ENCODE measurements around the gene PLCH1. TPM values are rescaled to one million over a fixed set of nuclear protein-coding genes. Genes with fewer than 3 reads are reported as not detected.
A peak's percentile ranks its signal among the peaks of the same experiment; 100 is the strongest.

The PLCH1 gene
- total RNA-seq, 2 experiments from 2014 or later = 0.21 to 0.27 TPM

DNA sequence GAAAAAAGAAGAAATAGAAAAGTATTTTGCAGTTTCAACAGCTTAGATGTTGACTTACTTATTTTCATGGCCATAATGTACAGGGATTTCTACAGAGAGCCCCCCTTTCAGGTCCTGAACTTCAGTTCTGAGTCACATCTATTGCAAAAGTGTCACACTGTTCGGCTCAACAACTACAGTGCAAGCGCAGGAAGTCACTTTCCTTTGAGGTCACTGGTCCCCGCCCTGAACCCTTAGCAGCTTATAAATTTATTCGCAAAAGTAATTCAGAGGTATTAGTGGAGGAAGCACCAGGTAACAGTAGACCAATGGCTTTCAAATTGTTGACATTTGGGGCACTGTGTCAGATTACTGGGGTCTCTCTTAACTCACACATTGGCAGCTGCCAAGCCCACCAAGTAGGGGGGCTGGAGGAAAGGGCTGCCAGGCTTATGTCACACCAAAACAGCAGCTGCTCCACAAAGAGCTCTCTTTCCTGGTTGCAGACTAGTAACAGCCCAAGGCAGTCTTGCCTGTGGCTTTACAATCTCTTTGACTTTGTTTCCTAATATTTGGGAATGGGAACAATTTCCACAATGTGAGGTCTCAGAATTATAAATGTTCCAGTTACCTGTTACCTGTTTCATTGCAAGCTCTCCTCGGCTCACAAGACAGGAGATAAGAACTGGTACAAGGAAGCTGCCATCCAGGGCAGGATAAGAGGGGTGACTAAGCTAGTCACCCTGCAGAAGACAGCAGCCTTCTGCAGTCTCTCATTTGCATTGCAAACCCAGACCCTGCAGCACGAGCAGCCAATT, 321.1 kb downstream of the PLCH1 start:
- intact Hi-C loops (cut with micrococcal nuclease) = no loop called here
- Mint-ChIP-seq H3K36me3 (ENCODE audit: low read depth) (no peaks in the 10 kb centered on the region), H3K27ac (no peak overlapping the region), H3K9me3 (peaks cover 4% of the 10 kb centered on the region), H3K4me3 (no peak overlapping the region), H3K27me3 (ENCODE audit: low read depth) (peaks cover 3% of the 10 kb centered on the region), H3K4me1 (ENCODE audit: low read depth) (no peaks in the 10 kb centered on the region)
- no peak for DNase-seq
- CTCF ChIA-PET = no interaction called here

DNA sequence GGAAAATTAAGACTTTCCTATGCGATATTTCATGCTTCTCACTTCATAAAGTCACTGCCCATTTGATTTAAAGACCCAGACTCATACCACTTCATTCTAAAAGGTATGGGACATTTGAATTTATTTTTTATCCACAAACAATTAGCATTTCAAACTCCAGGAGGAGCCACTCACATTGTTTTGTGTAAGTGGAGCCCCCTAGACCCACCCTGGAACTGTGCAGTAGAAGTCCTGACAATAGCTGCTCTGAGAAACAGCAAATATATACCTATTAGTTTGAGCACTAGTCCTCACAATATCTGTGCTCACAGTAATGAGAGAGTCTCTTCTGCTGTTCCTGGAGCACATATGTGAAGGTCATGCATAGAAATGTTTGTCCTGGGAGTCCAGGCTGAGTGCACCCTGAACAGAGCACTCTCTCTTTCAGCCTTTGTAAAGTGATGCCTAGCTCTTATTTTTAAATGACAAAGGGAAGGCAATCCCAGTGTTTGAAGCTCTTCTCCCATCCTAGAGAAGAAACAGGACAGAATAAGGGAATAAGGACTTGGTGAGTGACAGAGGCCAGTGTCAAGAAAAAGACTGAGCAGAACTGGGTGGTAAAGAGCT, 323.9 kb downstream of the PLCH1 start:
- H3K9me3 Mint-ChIP-seq = no peaks in the 10 kb centered on the region
- no peaks in the 10 kb centered on the region for H3K36me3 Mint-ChIP-seq (ENCODE audit: low read depth)
- H3K4me3 Mint-ChIP-seq = no peak overlapping the region
- no peak for DNase-seq
- H3K4me1 Mint-ChIP-seq (ENCODE audit: low read depth) = no peaks in the 10 kb centered on the region
- no peak overlapping the region for H3K27ac Mint-ChIP-seq
- intact Hi-C loops (cut with micrococcal nuclease) = no loop called here
- H3K27me3 Mint-ChIP-seq (ENCODE audit: low read depth) = no peaks in the 10 kb centered on the region
- CTCF ChIA-PET = no interaction called here

GRCh38 chr3:155420406-155420805, 324.5 kb downstream of the PLCH1 start:
- Mint-ChIP-seq H3K27ac (no peak overlapping the region), H3K27me3 (ENCODE audit: low read depth) (no peaks in the 10 kb centered on the region), H3K4me1 (ENCODE audit: low read depth) (no peaks in the 10 kb centered on the region), H3K4me3 (no peak overlapping the region), H3K9me3 (no peaks in the 10 kb centered on the region), H3K36me3 (ENCODE audit: low read depth) (no peaks in the 10 kb centered on the region)
- DNase-seq = no peak
- intact Hi-C loops (cut with micrococcal nuclease) = no loop called here
- CTCF ChIA-PET = no interaction called here

- intact Hi-C loops (cut with micrococcal nuclease) = no loop called here
- H3K4me1 Mint-ChIP-seq (ENCODE audit: low read depth) = no peaks in the 10 kb centered on the region
- H3K27me3 Mint-ChIP-seq (ENCODE audit: low read depth) = no peaks in the 10 kb centered on the region
- no peaks in the 10 kb centered on the region for H3K36me3 Mint-ChIP-seq (ENCODE audit: low read depth)
- H3K9me3 Mint-ChIP-seq = no peaks in the 10 kb centered on the region
- no peak overlapping the region for H3K4me3 Mint-ChIP-seq
- CTCF ChIA-PET = interaction anchor here (1.2 kb wide), 1 partner anchor 283 kb away, joined by 5 read pairs; no protein-coding TSS in a partner anchor
- DNase-seq = no peak
- no peak overlapping the region for H3K27ac Mint-ChIP-seq
Observed at GRCh38 chr3:155418407-155418806, 326.5 kb downstream of the PLCH1 start.

DNA sequence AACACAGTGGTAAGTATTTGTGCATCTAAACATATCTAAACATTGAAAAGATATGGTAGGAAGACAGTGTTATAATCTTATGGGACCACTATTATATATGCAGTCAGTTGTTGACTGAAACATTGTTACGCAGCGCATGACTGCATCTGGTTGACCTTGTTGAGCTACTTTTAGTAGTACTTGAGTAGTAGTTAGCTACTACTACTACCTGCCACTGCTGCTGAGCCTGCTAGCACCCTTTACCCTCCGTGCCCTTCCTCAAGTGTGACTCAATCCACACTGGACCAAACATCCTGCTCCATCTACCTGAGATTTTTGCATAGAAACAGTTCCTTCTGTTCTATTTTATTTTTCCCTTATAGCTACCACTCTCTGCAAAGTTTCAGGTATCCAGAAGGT, 327.8 kb downstream of the PLCH1 start:
- Mint-ChIP-seq H3K9me3 (no peaks in the 10 kb centered on the region), H3K4me1 (ENCODE audit: low read depth) (no peaks in the 10 kb centered on the region), H3K36me3 (ENCODE audit: low read depth) (no peaks in the 10 kb centered on the region), H3K4me3 (no peak overlapping the region), H3K27me3 (ENCODE audit: low read depth) (no peaks in the 10 kb centered on the region), H3K27ac (no peak overlapping the region)
- intact Hi-C loops (cut with micrococcal nuclease) = no loop called here
- CTCF ChIA-PET = interaction anchor here (1.2 kb wide), 1 partner anchor 285 kb away, joined by 5 read pairs; no protein-coding TSS in a partner anchor
- DNase-seq = no peak

DNA sequence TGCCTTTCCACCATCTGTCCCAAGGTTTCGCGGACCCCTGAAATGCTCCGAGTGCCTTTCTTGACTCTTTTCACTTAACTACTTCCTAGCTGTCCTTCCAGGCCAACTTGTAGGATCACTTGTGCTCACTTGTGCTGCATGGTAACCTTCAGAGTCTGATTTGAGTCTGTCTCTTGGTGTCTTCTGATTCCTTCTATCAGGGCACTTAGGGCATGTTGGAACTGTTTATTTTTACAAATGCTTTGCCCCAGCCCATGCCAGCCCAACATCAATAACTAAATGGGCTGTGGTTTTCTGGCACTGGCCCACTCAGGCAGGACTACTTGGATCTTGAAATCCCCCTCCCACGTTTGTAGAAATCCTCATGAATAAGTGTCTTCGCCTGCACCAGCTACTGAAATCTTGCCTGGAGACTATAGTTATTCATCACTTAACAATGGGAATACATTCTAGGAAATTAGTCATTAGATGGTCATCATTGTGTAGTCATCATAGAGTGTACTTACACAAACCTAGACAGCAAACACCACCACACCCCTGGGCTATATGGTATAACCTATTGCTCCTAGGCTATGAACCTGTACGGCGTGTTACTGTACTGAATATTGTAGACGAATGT, 328.3 kb downstream of the PLCH1 start:
- H3K4me1 Mint-ChIP-seq (ENCODE audit: low read depth) = no peaks in the 10 kb centered on the region
- intact Hi-C loops (cut with micrococcal nuclease) = no loop called here
- DNase-seq = no peak
- no peak overlapping the region for H3K27ac Mint-ChIP-seq
- H3K9me3 Mint-ChIP-seq = no peaks in the 10 kb centered on the region
- no peaks in the 10 kb centered on the region for H3K27me3 Mint-ChIP-seq (ENCODE audit: low read depth)
- no peak overlapping the region for H3K4me3 Mint-ChIP-seq
- CTCF ChIA-PET = no interaction called here
- no peaks in the 10 kb centered on the region for H3K36me3 Mint-ChIP-seq (ENCODE audit: low read depth)

GRCh38 chr3:155412904-155413303, 332.0 kb downstream of the PLCH1 start:
- Mint-ChIP-seq H3K4me3 (no peak overlapping the region), H3K4me1 (ENCODE audit: low read depth) (no peaks in the 10 kb centered on the region), H3K36me3 (ENCODE audit: low read depth) (no peaks in the 10 kb centered on the region), H3K27me3 (ENCODE audit: low read depth) (no peaks in the 10 kb centered on the region), H3K9me3 (no peaks in the 10 kb centered on the region), H3K27ac (no peak overlapping the region)
- CTCF ChIA-PET = no interaction called here
- intact Hi-C loops (cut with micrococcal nuclease) = no loop called here
- no peak for DNase-seq

DNA sequence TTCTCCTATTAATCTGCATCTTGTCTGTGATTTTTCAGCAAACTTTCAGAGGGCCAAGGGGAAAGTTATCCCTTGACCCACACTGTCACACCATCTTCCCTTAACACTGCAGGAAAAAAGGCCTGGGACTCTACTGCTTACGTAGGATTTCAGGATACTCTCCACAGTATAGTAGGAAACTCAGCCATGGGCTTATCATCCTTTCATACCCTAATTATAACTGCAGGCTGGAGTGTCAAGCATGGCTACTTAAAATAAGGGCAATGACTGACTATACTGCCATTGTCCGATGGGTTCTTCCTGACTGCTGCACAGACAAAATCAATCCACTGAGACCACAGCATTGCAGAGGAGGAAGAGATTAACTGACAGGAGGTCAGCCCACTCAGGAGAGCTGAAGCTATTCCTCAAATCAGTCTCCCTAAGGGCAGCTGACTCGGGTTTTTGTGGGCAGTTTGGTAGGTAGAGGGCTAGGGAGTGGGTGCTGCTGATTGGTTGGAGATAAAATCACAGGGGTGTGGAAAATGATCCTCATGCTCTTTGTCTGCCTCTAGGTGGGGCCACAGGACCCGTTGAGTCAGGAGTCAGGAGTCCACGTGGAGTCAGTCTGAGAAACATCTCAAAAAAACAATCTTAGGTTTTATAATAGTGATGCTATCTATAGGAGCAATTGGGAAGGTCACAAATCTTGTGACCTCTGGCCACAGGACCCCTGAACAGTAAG, 333.2 kb downstream of the PLCH1 start:
- Mint-ChIP-seq H3K4me3 (no peak overlapping the region), H3K4me1 (ENCODE audit: low read depth) (no peaks in the 10 kb centered on the region), H3K27me3 (ENCODE audit: low read depth) (no peaks in the 10 kb centered on the region), H3K27ac (no peak overlapping the region), H3K9me3 (no peaks in the 10 kb centered on the region), H3K36me3 (ENCODE audit: low read depth) (no peaks in the 10 kb centered on the region)
- DNase-seq = peak; percentile 5
- CTCF ChIA-PET = no interaction called here
- intact Hi-C loops (cut with micrococcal nuclease) = no loop called here

DNA sequence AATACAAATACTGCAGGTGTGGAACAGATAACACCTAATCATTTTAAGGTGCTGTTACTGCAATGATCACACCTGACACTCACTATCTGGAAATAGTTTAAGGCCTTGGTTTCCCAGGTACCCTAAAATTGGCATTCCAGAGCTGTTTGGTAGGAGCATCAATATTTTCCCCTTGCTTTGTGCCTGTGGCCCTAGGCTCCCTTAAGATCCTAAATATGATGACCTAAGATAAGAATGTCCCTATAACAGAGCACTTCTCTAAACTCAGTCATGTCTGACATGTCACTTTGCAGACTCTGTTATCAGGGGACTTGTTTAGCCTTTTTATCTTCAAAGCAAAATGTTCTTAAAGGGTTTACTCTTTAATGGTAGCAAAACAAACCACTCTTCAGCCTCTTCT, 335.5 kb downstream of the PLCH1 start:
- intact Hi-C loops (cut with micrococcal nuclease) = no loop called here
- Mint-ChIP-seq H3K9me3 (no peaks in the 10 kb centered on the region), H3K4me3 (no peak overlapping the region), H3K36me3 (ENCODE audit: low read depth) (no peaks in the 10 kb centered on the region), H3K27me3 (ENCODE audit: low read depth) (peaks cover under 1% of the 10 kb centered on the region), H3K4me1 (ENCODE audit: low read depth) (no peaks in the 10 kb centered on the region), H3K27ac (no peak overlapping the region)
- DNase-seq = no peak
- CTCF ChIA-PET = no interaction called here

DNA sequence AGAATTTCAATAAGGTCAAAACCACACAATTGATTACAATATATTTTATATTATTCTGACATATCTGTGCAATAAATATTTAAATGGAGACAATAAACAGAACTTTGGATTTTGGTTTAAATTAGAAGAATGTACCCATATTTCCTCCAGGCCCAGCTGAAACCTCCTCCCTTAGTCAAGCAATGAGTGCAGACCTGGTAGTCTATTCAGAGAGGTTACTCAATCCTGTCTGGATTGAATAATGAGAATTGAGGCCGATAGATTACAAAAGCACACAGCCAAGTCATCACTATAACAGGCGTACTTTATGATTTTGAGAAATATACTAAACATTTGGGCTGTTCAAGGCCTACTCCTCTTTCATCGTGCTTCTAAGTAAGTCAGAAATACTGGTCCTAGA, 336.9 kb downstream of the PLCH1 start:
- intact Hi-C loops (cut with micrococcal nuclease) = no loop called here
- Mint-ChIP-seq H3K27me3 (ENCODE audit: low read depth) (peaks cover 2% of the 10 kb centered on the region), H3K9me3 (no peaks in the 10 kb centered on the region), H3K27ac (no peak overlapping the region), H3K36me3 (ENCODE audit: low read depth) (no peaks in the 10 kb centered on the region), H3K4me3 (no peak overlapping the region), H3K4me1 (ENCODE audit: low read depth) (no peaks in the 10 kb centered on the region)
- CTCF ChIA-PET = no interaction called here
- no peak for DNase-seq

- DNase-seq = no peak
- no peak overlapping the region for H3K4me3 Mint-ChIP-seq
- no peaks in the 10 kb centered on the region for H3K4me1 Mint-ChIP-seq (ENCODE audit: low read depth)
- intact Hi-C loops (cut with micrococcal nuclease) = no loop called here
- CTCF ChIA-PET = no interaction called here
- H3K27ac Mint-ChIP-seq = no peak overlapping the region
- H3K36me3 Mint-ChIP-seq (ENCODE audit: low read depth) = no peaks in the 10 kb centered on the region
- no peaks in the 10 kb centered on the region for H3K9me3 Mint-ChIP-seq
- peaks cover 2% of the 10 kb centered on the region for H3K27me3 Mint-ChIP-seq (ENCODE audit: low read depth)
Observed at GRCh38 chr3:155407331-155407730, 337.5 kb downstream of the PLCH1 start.

DNA sequence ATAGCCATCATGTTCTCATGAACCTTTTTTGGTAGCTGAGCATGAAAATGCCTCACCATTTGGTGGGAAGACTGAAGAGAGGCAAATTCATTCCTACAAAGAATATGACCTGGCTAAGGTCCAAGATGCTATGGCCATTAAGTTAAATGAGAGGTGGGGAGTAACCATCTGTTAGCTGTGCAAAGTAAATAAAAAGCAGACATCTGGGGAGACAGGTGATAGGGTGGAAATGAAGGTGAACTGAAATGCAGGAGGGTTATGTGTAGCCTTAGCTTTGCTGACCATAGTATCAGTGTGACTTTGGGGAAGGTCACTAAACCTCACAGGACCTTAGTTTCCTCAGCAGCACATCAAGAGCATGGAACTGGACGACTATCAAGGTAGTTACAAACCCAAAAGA, 340.4 kb downstream of the PLCH1 start:
- no peak for DNase-seq
- intact Hi-C loops (cut with micrococcal nuclease) = no loop called here
- H3K27me3 Mint-ChIP-seq (ENCODE audit: low read depth) = peaks cover 2% of the 10 kb centered on the region
- CTCF ChIA-PET = interaction anchor here (1.2 kb wide), 1 partner anchor 298 kb away, joined by 3 read pairs; no protein-coding TSS in a partner anchor
- H3K9me3 Mint-ChIP-seq = no peaks in the 10 kb centered on the region
- no peak overlapping the region for H3K4me3 Mint-ChIP-seq
- H3K36me3 Mint-ChIP-seq (ENCODE audit: low read depth) = no peaks in the 10 kb centered on the region
- no peak overlapping the region for H3K27ac Mint-ChIP-seq
- no peaks in the 10 kb centered on the region for H3K4me1 Mint-ChIP-seq (ENCODE audit: low read depth)
